ENCODE measurements around the gene LRRN4CL.

DNA sequence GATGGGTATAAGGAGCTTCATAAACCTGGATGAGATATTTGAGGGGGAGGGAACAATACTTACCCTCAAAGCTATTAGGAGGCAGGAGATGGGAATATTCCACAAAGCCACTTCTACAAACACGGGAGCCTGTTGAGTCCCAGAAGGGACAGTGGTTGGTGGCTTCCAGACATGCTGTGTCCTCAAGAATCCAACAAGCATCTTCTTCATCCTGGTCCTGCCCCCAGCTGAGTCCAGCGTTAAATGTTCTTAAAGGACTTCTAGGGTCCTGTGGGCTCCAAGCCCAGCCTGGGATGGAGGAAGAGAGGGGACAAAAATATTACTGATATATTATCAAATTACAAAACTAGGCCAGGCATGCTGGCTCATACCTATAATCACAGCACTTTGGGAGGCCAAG is 21.9 kb downstream of the LRRN4CL start:
- TF ChIP-seq, protein P1, sequence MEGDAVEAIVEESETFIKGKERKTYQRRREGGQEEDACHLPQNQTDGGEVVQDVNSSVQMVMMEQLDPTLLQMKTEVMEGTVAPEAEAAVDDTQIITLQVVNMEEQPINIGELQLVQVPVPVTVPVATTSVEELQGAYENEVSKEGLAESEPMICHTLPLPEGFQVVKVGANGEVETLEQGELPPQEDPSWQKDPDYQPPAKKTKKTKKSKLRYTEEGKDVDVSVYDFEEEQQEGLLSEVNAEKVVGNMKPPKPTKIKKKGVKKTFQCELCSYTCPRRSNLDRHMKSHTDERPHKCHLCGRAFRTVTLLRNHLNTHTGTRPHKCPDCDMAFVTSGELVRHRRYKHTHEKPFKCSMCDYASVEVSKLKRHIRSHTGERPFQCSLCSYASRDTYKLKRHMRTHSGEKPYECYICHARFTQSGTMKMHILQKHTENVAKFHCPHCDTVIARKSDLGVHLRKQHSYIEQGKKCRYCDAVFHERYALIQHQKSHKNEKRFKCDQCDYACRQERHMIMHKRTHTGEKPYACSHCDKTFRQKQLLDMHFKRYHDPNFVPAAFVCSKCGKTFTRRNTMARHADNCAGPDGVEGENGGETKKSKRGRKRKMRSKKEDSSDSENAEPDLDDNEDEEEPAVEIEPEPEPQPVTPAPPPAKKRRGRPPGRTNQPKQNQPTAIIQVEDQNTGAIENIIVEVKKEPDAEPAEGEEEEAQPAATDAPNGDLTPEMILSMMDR (IDR thresholded peaks at IDR 0.05) = no peak
- TF ChIP-seq POLR2A (IDR thresholded peaks at IDR 0.05) = no peak

Measured in body of pancreas (tissue), 4 donors.